ENCODE measurements around the gene CETP. TPM values are rescaled to one million over a fixed set of nuclear protein-coding genes. Genes with fewer than 3 reads are reported as not detected.

CETP gene
- polyA plus RNA-seq, 1 donor (not counting 4 experiments of a cell fraction or from before 2014, with no cell fraction given): not detected

DNA sequence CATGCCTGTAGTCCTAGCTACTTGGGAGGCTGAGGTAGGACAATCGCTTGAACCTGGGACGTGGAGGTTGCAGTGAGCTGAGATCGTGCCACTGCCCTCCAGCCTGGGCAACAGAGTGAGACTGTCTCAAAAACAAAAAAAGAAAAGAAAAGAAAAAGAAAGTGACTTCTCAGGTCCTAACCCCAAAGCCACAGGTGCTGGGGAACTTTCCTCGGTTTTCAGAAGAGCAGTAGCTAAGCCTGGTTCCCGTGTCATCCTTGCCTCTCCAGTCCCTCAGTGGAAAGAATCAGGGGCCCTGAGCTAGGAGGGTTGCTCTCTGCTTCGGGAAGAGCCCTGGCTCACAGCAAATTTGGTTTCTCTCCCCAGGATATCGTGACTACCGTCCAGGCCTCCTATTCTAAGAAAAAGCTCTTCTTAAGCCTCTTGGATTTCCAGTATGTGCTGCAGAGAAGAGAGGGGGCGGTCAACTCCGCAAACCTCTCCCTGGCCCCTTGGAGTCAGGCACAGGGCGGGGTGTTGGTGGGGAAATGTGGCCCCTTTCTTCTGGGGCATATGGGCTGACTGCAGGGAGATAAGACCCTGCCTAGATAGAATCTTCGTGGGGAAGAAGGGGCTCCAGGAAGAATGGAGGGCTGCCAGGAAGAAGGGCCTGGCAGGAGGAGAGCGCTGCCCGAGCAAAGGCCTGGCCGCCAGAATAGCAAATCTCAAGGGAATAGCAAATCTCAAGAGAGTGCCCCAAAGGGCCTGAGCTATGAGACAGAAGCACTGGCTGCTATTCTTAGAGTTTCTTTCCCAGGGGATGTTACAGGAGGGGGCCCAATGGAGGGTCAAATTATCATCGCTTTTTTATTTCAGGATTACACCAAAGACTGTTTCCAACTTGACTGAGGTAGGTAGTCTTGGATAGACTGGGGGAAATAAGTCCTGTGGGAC, 19.3 kb downstream of the CETP start:
- no peak overlapping the region for H3K4me2 ChIP-seq (ENCODE audit: control insufficient read depth, extremely low read depth, insufficient read depth, low read depth, low read length)
- no peaks in the 10 kb centered on the region for H3K79me2 ChIP-seq (ENCODE audit: control insufficient read depth, insufficient read depth, low read length)
- no peaks in the 10 kb centered on the region for H3K27me3 ChIP-seq (ENCODE audit: control insufficient read depth, extremely low read depth, insufficient read depth, low read length)
- no peaks in the 10 kb centered on the region for H3K9me3 ChIP-seq (ENCODE audit: control insufficient read depth, low read depth, low read length)
- no peaks in the 10 kb centered on the region for H3K9me1 ChIP-seq (ENCODE audit: control insufficient read depth, extremely low read depth, insufficient read depth, low read length)
- no peak overlapping the region for H3K9ac ChIP-seq (ENCODE audit: control insufficient read depth, extremely low read depth, insufficient read depth, low read length)
- no peak overlapping the region for H3K27ac ChIP-seq (ENCODE audit: control insufficient read depth, insufficient read depth, low read length)
- no peaks in the 10 kb centered on the region for H3K36me3 ChIP-seq (ENCODE audit: control insufficient read depth in 2 of 2, extremely low read depth in 1 of 2, insufficient read depth in 2 of 2, low read length in 2 of 2)
- FAIRE-seq: no peak
- H4K20me1 ChIP-seq (ENCODE audit: control insufficient read depth, extremely low read depth, insufficient read depth, low read length): no peaks in the 10 kb centered on the region
- H3K4me1 ChIP-seq (ENCODE audit: control insufficient read depth, extremely low read depth, insufficient read depth, low read length): peaks cover 11% of the 10 kb centered on the region
- no peak overlapping the region for H3K4me3 ChIP-seq (ENCODE audit: control insufficient read depth in 2 of 3, extremely low read depth in 1 of 3, insufficient read depth in 2 of 3, low read depth in 1 of 3, low read length in 3 of 3)
- DNase-seq (ENCODE audit: low read depth, low spot score): no peak
- dilution Hi-C loops (cut with MboI; ENCODE audit: extremely low pct_ligation_motif_present, low sequenced_read_pairs): no loop called here
- no peak overlapping the region for H2AFZ ChIP-seq (ENCODE audit: control insufficient read depth, low read length)
- TF ChIP-seq, protein P1, sequence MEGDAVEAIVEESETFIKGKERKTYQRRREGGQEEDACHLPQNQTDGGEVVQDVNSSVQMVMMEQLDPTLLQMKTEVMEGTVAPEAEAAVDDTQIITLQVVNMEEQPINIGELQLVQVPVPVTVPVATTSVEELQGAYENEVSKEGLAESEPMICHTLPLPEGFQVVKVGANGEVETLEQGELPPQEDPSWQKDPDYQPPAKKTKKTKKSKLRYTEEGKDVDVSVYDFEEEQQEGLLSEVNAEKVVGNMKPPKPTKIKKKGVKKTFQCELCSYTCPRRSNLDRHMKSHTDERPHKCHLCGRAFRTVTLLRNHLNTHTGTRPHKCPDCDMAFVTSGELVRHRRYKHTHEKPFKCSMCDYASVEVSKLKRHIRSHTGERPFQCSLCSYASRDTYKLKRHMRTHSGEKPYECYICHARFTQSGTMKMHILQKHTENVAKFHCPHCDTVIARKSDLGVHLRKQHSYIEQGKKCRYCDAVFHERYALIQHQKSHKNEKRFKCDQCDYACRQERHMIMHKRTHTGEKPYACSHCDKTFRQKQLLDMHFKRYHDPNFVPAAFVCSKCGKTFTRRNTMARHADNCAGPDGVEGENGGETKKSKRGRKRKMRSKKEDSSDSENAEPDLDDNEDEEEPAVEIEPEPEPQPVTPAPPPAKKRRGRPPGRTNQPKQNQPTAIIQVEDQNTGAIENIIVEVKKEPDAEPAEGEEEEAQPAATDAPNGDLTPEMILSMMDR (optimal IDR thresholded peaks at IDR 0.05 in 1 of 3, IDR thresholded peaks at IDR 0.05 in 1 of 3, conservative IDR thresholded peaks at IDR 0.05 in 1 of 3; ENCODE audit: extremely low read depth in 1 of 3, insufficient read depth in 2 of 3, low read length in 3 of 3): no peak
- TF ChIP-seq EZH2 (IDR thresholded peaks at IDR 0.05; ENCODE audit: low read length): no peak

DNA sequence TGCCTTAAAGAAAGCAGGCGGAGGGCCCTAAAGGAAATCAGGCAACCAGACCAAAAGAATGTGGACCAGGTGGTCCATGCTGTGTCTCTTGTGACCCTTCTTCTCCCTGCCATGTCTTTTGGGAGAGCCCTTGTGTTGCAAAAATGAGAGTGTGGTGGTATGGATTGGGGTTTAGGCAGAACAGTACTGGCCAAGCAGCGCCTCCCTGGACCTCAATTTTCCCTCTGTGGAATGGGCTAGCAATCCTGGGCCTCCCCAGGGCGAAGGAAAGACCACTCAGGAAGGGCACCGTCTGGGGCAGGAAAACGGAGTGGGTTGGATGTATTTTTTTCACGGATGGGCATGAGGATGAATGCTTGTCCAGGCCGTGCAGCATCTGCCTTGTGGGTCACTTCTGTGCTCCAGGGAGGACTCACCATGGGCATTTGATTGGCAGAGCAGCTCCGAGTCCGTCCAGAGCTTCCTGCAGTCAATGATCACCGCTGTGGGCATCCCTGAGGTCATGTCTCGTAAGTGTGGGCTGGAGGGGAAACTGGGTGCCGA, 20.1 kb downstream of the CETP start:
- Histone ChIP-seq H3K4me3 (ENCODE audit: control insufficient read depth in 2 of 3, extremely low read depth in 1 of 3, insufficient read depth in 2 of 3, low read depth in 1 of 3, low read length in 3 of 3) (no peak overlapping the region), H3K4me1 (ENCODE audit: control insufficient read depth, extremely low read depth, insufficient read depth, low read length) (peaks cover 11% of the 10 kb centered on the region), H3K79me2 (ENCODE audit: control insufficient read depth, insufficient read depth, low read length) (no peaks in the 10 kb centered on the region), H3K27ac (ENCODE audit: control insufficient read depth, insufficient read depth, low read length) (no peak overlapping the region), H2AFZ (ENCODE audit: control insufficient read depth, low read length) (no peak overlapping the region), H3K27me3 (ENCODE audit: control insufficient read depth, extremely low read depth, insufficient read depth, low read length) (no peaks in the 10 kb centered on the region), H3K9me1 (ENCODE audit: control insufficient read depth, extremely low read depth, insufficient read depth, low read length) (no peaks in the 10 kb centered on the region), H3K9ac (ENCODE audit: control insufficient read depth, extremely low read depth, insufficient read depth, low read length) (no peak overlapping the region), H3K4me2 (ENCODE audit: control insufficient read depth, extremely low read depth, insufficient read depth, low read depth, low read length) (no peak overlapping the region), H3K9me3 (ENCODE audit: control insufficient read depth, low read depth, low read length) (no peaks in the 10 kb centered on the region), H3K36me3 (ENCODE audit: control insufficient read depth in 2 of 2, extremely low read depth in 1 of 2, insufficient read depth in 2 of 2, low read length in 2 of 2) (no peaks in the 10 kb centered on the region), H4K20me1 (ENCODE audit: control insufficient read depth, extremely low read depth, insufficient read depth, low read length) (no peaks in the 10 kb centered on the region)
- FAIRE-seq: no peak
- dilution Hi-C loops (cut with MboI; ENCODE audit: extremely low pct_ligation_motif_present, low sequenced_read_pairs): no loop called here
- no peak for TF ChIP-seq EZH2 (IDR thresholded peaks at IDR 0.05; ENCODE audit: low read length)
- TF ChIP-seq, protein P1 (optimal IDR thresholded peaks at IDR 0.05 in 1 of 3, IDR thresholded peaks at IDR 0.05 in 1 of 3, conservative IDR thresholded peaks at IDR 0.05 in 1 of 3; ENCODE audit: extremely low read depth in 1 of 3, insufficient read depth in 2 of 3, low read length in 3 of 3): no peak
- no peak for DNase-seq (ENCODE audit: low read depth, low spot score)
